Caco-2 (cell line): ENCODE measurements around the gene RRH. TPM values are rescaled to one million over a fixed set of nuclear protein-coding genes. Genes with fewer than 3 reads are reported as not detected.

Experiments used
- BruUV-seq: library from RNA; stranded (reverse); fragments of 400-500 nt; replicated peaks from 2 replicates; lab custom pipeline; 2021; lab: Mats Ljungman, UMichigan
- CTCF ChIA-PET: fragments of 300-600 bp; sonication (Branson Sonifier 250); formaldehyde crosslinking; loops from one replicate; lab custom pipeline; 2022; ENCODE audit warnings: antibody characterized with exemption; lab: Charles Lee
- POLR2A ChIA-PET: fragments of 300-600 bp; sonication (Branson Sonifier 250); formaldehyde crosslinking; loops from one replicate; lab custom pipeline; 2022; ENCODE audit warnings: antibody characterized with exemption; lab: Charles Lee
- DNase-seq, 2 experiments: peaks; one replicate each; pipeline versions ENCODE4 v3.0.0 to v3.0.0-alpha.2; 2020 to 2022
- H3K27me3 ChIP-seq: replicated peaks from 2 replicates; pipeline ENCODE4 v1.6.0; 2011; ENCODE audit warnings: low read length; ENCODE audit not compliant: control insufficient read depth, insufficient read depth
- H3K36me3 ChIP-seq: 2 replicates; pipeline ENCODE4 v1.5.1; 2011; ENCODE audit warnings: low read length; ENCODE audit not compliant: control insufficient read depth, insufficient read depth
- H3K4me1 ChIP-seq: fragments of 250-450 bp; sonication (Bioruptor Pico); 2 replicates; pipeline ENCODE4 v1.5.1; 2020; ENCODE audit warnings: mild to moderate bottlenecking
- H3K4me3 ChIP-seq: 2 replicates; pipeline ENCODE4 v1.5.1; 2011; ENCODE audit warnings: low read depth, mild to moderate bottlenecking, control low read depth, low read length
- H3K9me3 ChIP-seq: fragments of 250-450 bp; sonication (Bioruptor Pico); 2 replicates; pipeline ENCODE4 v1.5.1; 2020; ENCODE audit warnings: mild to moderate bottlenecking, moderate library complexity
- H3K27ac Mint-ChIP-seq: one replicate; pipeline ENCODE4 v1.8.0; 2022; ENCODE audit warnings: mixed read lengths; ENCODE audit not compliant: unreplicated experiment
- H3K27me3 Mint-ChIP-seq: one replicate; pipeline ENCODE4 v1.8.0; 2022; ENCODE audit warnings: mixed read lengths; ENCODE audit not compliant: insufficient read depth, unreplicated experiment
- H3K36me3 Mint-ChIP-seq: one replicate; pipeline ENCODE4 v1.8.0; 2022; ENCODE audit warnings: mild to moderate bottlenecking, mixed read lengths; ENCODE audit not compliant: insufficient read depth, unreplicated experiment
- H3K4me1 Mint-ChIP-seq: one replicate; pipeline ENCODE4 v1.8.0; 2022; ENCODE audit warnings: low read depth, mixed read lengths; ENCODE audit not compliant: unreplicated experiment
- H3K4me3 Mint-ChIP-seq: one replicate; pipeline ENCODE4 v1.8.0; 2022; ENCODE audit warnings: mild to moderate bottlenecking, moderate library complexity, mixed read lengths; ENCODE audit not compliant: unreplicated experiment
- H3K9me3 Mint-ChIP-seq: one replicate; pipeline ENCODE4 v1.8.0; 2022; ENCODE audit warnings: mixed read lengths; ENCODE audit not compliant: unreplicated experiment
- intact Hi-C: fragments of 100-400 bp; cut with micrococcal nuclease; formaldehyde crosslinking; loops from one replicate; pipeline ENCODE4 v1.10.0; 2022; ENCODE audit not compliant: unreplicated experiment
- total RNA-seq: library from RNA; stranded (reverse); gene quantifications from 2 replicates; pipeline ENCODE4 v1.2.3, GENCODE V29; 2022
- TF ChIP-seq, protein P1 (sequence below), 2 experiments: fragments of 200-600 bp in 1 of 2; IDR thresholded peaks; 1 replicate in 1 of 2; 2 replicates in 1 of 2; pipeline versions ENCODE4 v1.5.1 to v1.8.0; 2011 to 2022; ENCODE audit warnings: antibody characterized with exemption in 1 of 2, control low read depth in 1 of 2, inconsistent platforms in 1 of 2, low read depth in 1 of 2, low read length in 1 of 2, mild to moderate bottlenecking in 1 of 2, moderate library complexity in 1 of 2; ENCODE audit not compliant: insufficient read depth in 1 of 2, severe bottlenecking in 1 of 2, unreplicated experiment in 1 of 2

The RRH gene
- total RNA-seq, 1 experiment from 2014 or later = 0.34 TPM

DNA sequence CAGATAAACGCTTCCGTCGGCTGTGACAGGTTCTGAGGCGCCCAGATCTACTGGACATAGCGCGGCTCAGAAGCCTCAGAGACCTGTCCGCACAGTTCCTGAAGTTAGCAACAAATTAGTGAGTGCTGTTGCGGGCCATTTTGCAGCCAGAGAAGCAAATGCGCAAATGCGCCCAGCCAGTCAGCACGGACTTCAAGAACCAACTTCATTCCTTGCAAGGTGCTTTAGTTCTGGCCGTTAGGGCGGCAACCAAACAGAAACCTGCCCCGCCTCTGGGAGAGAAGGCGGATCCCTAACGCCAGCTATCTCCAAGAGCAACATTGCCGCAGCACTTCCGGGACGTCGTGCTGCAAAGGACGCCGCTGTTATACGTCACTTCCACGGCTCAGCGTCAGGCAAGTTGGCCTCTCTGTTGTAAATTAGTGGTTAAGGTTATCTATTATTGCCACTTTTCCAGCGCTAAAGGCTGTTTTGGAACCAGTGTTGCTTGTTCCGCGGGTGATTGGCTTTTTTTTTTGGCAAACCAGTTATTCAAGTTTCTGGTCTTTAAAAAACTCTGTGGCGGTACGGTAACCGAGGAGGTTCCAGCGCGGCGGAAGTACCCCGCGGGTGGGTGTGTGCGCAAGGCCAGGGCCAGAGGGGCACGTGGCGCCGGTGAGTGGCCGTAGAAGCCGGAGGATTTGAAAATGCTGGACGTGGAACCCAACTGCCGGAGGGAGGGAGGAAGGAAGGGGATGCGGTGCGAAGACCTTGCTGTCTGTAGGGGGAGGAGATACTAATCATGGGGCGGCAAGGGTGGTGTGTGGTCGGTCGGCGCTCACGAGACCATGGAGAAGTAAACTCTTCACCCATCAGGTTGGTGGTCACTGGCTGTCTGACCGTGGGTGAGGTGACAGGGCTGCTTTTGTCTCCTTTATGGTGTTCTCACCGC, 12.4 kb upstream of the RRH start, which contains the start of gene GAR1:
GAR1 (plus strand) TSS at position 612 of the 931 bp plus-strand sequence. CDS start 403 bp downstream, outside the sequence.
- ChIA-PET CTCF (no interaction called here), POLR2A (interaction anchor here (1.2 kb wide), 1 partner anchor 13 kb away, joined by 4 read pairs; no protein-coding TSS in a partner anchor)
- Mint-ChIP-seq H3K27me3 (peaks cover 2% of the 10 kb centered on the region), H3K4me3 (peak within 1 kb of the TSS; percentile 90), H3K4me1 (peaks cover 23% of the 10 kb centered on the region), H3K27ac (peak within 1 kb of the TSS; percentile 97), H3K36me3 (peaks cover 41% of the 10 kb centered on the region), H3K9me3 (no peaks in the 10 kb centered on the region)
- intact Hi-C loops = loop anchor here (1.0 to 5.0 kb wide), 4 partner anchors 87 to 383 kb away; partner anchors contain the start of genes CASP6 and SEC24B
- TSS peak; percentile 56 for BruUV-seq
- peak within 1 kb of the TSS; percentile 88 for H3K4me3 ChIP-seq
- H3K27me3 ChIP-seq = no peaks in the 10 kb centered on the region
- no peaks in the 10 kb centered on the region for H3K36me3 ChIP-seq
- DNase-seq = peak; percentile 88 to 92
- no peaks in the 10 kb centered on the region; the same call in 1 of the 2 replicates for H3K4me1 ChIP-seq
- no peaks in the 10 kb centered on the region for H3K9me3 ChIP-seq
- TF ChIP-seq, protein P1, sequence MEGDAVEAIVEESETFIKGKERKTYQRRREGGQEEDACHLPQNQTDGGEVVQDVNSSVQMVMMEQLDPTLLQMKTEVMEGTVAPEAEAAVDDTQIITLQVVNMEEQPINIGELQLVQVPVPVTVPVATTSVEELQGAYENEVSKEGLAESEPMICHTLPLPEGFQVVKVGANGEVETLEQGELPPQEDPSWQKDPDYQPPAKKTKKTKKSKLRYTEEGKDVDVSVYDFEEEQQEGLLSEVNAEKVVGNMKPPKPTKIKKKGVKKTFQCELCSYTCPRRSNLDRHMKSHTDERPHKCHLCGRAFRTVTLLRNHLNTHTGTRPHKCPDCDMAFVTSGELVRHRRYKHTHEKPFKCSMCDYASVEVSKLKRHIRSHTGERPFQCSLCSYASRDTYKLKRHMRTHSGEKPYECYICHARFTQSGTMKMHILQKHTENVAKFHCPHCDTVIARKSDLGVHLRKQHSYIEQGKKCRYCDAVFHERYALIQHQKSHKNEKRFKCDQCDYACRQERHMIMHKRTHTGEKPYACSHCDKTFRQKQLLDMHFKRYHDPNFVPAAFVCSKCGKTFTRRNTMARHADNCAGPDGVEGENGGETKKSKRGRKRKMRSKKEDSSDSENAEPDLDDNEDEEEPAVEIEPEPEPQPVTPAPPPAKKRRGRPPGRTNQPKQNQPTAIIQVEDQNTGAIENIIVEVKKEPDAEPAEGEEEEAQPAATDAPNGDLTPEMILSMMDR (IDR thresholded peaks at IDR 0.05; ENCODE audit: insufficient read depth in 1 of 2, low read depth in 1 of 2, low read length in 1 of 2, severe bottlenecking in 1 of 2, unreplicated experiment in 1 of 2) = no peak

DNA sequence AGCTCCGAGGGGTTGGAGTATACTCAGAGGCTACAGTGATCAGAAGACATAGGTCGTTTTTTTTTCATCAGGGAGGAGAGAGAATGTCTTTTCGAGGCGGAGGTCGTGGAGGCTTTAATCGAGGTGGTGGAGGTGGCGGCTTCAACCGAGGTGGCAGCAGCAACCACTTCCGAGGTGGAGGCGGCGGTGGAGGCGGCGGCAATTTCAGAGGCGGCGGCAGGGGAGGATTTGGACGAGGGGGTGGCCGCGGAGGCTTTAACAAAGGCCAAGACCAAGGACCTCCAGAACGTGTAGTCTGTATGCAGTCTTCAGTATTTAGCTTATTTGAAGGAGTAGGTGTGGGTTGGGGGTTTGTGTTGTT, 11.7 kb upstream of the RRH start:
- no TSS peak for BruUV-seq
- Histone ChIP-seq H3K4me3 (peak overlapping the region; percentile 88), H3K4me1 (no peaks in the 10 kb centered on the region; the same call in 1 of the 2 replicates), H3K27me3 (no peaks in the 10 kb centered on the region), H3K9me3 (no peaks in the 10 kb centered on the region), H3K36me3 (no peaks in the 10 kb centered on the region)
- peak in 1 of 2 experiments; percentile 32 for DNase-seq
- Mint-ChIP-seq H3K36me3 (peaks cover 48% of the 10 kb centered on the region), H3K9me3 (no peaks in the 10 kb centered on the region), H3K4me1 (peaks cover 21% of the 10 kb centered on the region), H3K27ac (peak overlapping the region; percentile 97), H3K4me3 (peak overlapping the region; percentile 90), H3K27me3 (peaks cover 2% of the 10 kb centered on the region)
- ChIA-PET POLR2A (no interaction called here), CTCF (no interaction called here)
- intact Hi-C loops = loop anchor here (5.0 kb wide), 2 partner anchors 114 to 384 kb away; partner anchors contain the start of genes CASP6 and SEC24B
- TF ChIP-seq, protein P1 (IDR thresholded peaks at IDR 0.05; ENCODE audit: insufficient read depth in 1 of 2, low read depth in 1 of 2, low read length in 1 of 2, severe bottlenecking in 1 of 2, unreplicated experiment in 1 of 2) = no peak

DNA sequence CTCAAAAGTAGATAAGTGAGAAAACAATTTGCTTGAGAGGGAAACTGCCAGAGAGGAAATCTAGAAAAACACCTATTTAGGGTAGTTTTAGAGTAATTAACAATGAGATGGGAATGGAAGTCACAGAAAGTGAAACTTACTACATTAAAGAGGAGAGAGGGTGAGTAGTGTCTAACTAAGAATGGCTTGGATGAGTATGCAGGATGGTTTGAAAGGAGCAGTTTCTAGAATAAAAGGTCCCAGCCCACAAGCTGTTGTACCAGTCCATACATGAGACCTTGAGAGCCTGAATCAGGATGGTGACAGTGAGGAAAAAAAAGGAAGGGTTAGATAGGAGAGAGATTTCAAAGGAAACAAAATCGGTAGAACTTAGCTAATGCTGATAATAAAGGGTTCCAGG, 10.9 kb upstream of the RRH start:
- intact Hi-C loops = loop anchor here (5.0 kb wide), 2 partner anchors 115 to 385 kb away; partner anchors contain the start of genes CASP6 and SEC24B
- Mint-ChIP-seq H3K4me1 (peaks cover 18% of the 10 kb centered on the region), H3K9me3 (no peaks in the 10 kb centered on the region), H3K27me3 (no peaks in the 10 kb centered on the region), H3K36me3 (peaks cover 49% of the 10 kb centered on the region), H3K27ac (peak overlapping the region; percentile 97), H3K4me3 (peak overlapping the region; percentile 90)
- CTCF ChIA-PET = no interaction called here
- Histone ChIP-seq H3K9me3 (no peaks in the 10 kb centered on the region), H3K4me1 (no peaks in the 10 kb centered on the region; the same call in 1 of the 2 replicates), H3K36me3 (no peaks in the 10 kb centered on the region), H3K4me3 (0 out of 2 replicates have a peak overlapping the region, but pooled peaks have one; percentile 11), H3K27me3 (no peaks in the 10 kb centered on the region)
- TF ChIP-seq, protein P1 (IDR thresholded peaks at IDR 0.05; ENCODE audit: insufficient read depth in 1 of 2, low read depth in 1 of 2, low read length in 1 of 2, severe bottlenecking in 1 of 2, unreplicated experiment in 1 of 2) = no peak
- POLR2A ChIA-PET = no interaction called here
- no peak for DNase-seq
- BruUV-seq = no TSS peak
